Measurements from ENCODE around the gene UBAC2.
"Not testable (repeated sequence)": the region's sequence is repeated elsewhere in the genome, so short reads cannot be mapped to it uniquely, and the experiment has no call there.

The UBAC2 gene

GRCh38 chr13:99190147-99190985 lies 10.3 kb upstream of the UBAC2 start:
- no peak for DNase-seq

GRCh38 chr13:99191336-99191899 lies 9.2 kb upstream of the UBAC2 start:
- no peak for DNase-seq

GRCh38 chr13:99191900-99192399 lies 8.7 kb upstream of the UBAC2 start:
- no peak for DNase-seq

GRCh38 chr13:99192480-99192879 lies 8.2 kb upstream of the UBAC2 start:
- no peak for DNase-seq

- no peak for DNase-seq
Observed at GRCh38 chr13:99193152-99193551, 7.5 kb upstream of the UBAC2 start.

GRCh38 chr13:99196466-99197116 lies 4.1 kb upstream of the UBAC2 start:
- DNase-seq: no peak

- DNase-seq: no peak
Observed at GRCh38 chr13:99197117-99197651, 3.5 kb upstream of the UBAC2 start.

- DNase-seq: no peak
Observed at GRCh38 chr13:99199541-99200431, 868 bp upstream of the UBAC2 start.

GRCh38 chr13:99203601-99204579 lies 3.2 kb downstream of the UBAC2 start:
- no peak for DNase-seq

GRCh38 chr13:99205621-99206220 lies 5.1 kb downstream of the UBAC2 start:
- DNase-seq: no peak

- DNase-seq: no peak
Observed at GRCh38 chr13:99206226-99206625, 5.6 kb downstream of the UBAC2 start.

- no peak for DNase-seq
Observed at GRCh38 chr13:99206873-99207272, 6.2 kb downstream of the UBAC2 start.

- DNase-seq: no peak
Observed at GRCh38 chr13:99207511-99207910, 6.9 kb downstream of the UBAC2 start.

GRCh38 chr13:99208185-99208584 lies 7.5 kb downstream of the UBAC2 start:
- DNase-seq: no peak

GRCh38 chr13:99208845-99209527 lies 8.3 kb downstream of the UBAC2 start:
- no peak for DNase-seq

- DNase-seq: not testable (repeated sequence)
Observed at GRCh38 chr13:99210627-99211026, 10.0 kb downstream of the UBAC2 start.

GRCh38 chr13:99211421-99212035 lies 10.9 kb downstream of the UBAC2 start:
- DNase-seq: no peak

GRCh38 chr13:99214232-99214631 lies 13.6 kb downstream of the UBAC2 start:
- no peak for DNase-seq

GRCh38 chr13:99214731-99215130 lies 14.1 kb downstream of the UBAC2 start:
- DNase-seq: no peak
